PFSK-1 (cell line): Measurements from ENCODE around the gene TMC5.
A peak's percentile ranks its signal among the peaks of the same experiment; 100 is the strongest.

Experiments
- FOXP2 ChIP-seq: optimal IDR thresholded peaks from 2 replicates; pipeline ENCODE3; 2011; ENCODE audit warnings: borderline replicate concordance, control low read depth, inconsistent platforms; ENCODE audit not compliant: insufficient read depth; ENCODE audit errors: extremely low read length, extremely low read depth
- POLR2AphosphoS5 ChIP-seq: IDR thresholded peaks from 2 replicates; pipeline ENCODE4 v1.6.1; 2012; ENCODE audit warnings: low read depth, mild to moderate bottlenecking, control low read depth, low read length, moderate library complexity
- REST ChIP-seq, 2 experiments: IDR thresholded peaks; 2 replicates each; pipeline versions ENCODE4 v1.6.1 to v1.8.0; 2011 to 2012; ENCODE audit warnings: low read depth in 2 of 2, low read length in 2 of 2, control low read depth in 1 of 2, inconsistent platforms in 1 of 2, mild to moderate bottlenecking in 1 of 2, moderate library complexity in 1 of 2; ENCODE audit not compliant: insufficient read depth in 1 of 2
- SIN3A ChIP-seq: IDR thresholded peaks from 2 replicates; pipeline ENCODE4 v1.6.1; 2012; ENCODE audit warnings: mild to moderate bottlenecking, low read length, moderate library complexity, borderline replicate concordance; ENCODE audit not compliant: insufficient read depth
- TAF1 ChIP-seq: IDR thresholded peaks from 2 replicates; pipeline ENCODE4 v1.6.1; 2012; ENCODE audit warnings: low read length, control low read depth, borderline replicate concordance; ENCODE audit not compliant: insufficient read depth

Gene TMC5

GRCh38 chr16:19523184-19523558 lies 105.5 kb downstream of the TMC5 start:
- TF ChIP-seq TAF1 (no peak), SIN3A (no peak), REST (IDR thresholded peaks at IDR 0.05; ENCODE audit: insufficient read depth in 1 of 2, low read depth in 2 of 2, low read length in 2 of 2) (no peak), POLR2AphosphoS5 (no peak), FOXP2 (no peak)

GRCh38 chr16:19523559-19524355 lies 106.1 kb downstream of the TMC5 start, which contains the start of gene CCP110:
Gene CCP110 (plus strand): TSS chr16:19523942. CDS start chr16:19527882, 3,940 bp downstream.
- no peak for TF ChIP-seq TAF1
- TF ChIP-seq FOXP2, result peak; percentile 61
- TF ChIP-seq SIN3A, result 0 out of 2 replicates have a peak, but pooled peaks have one; percentile 67
- TF ChIP-seq POLR2AphosphoS5, result peak; percentile 33; the same call in 1 of the 2 replicates
- TF ChIP-seq REST (IDR thresholded peaks at IDR 0.05; ENCODE audit: insufficient read depth in 1 of 2, low read depth in 2 of 2, low read length in 2 of 2), result no peak

- TF ChIP-seq POLR2AphosphoS5, result no peak
- TF ChIP-seq SIN3A, result no peak
- TF ChIP-seq FOXP2, result no peak
- no peak for TF ChIP-seq REST (IDR thresholded peaks at IDR 0.05; ENCODE audit: insufficient read depth in 1 of 2, low read depth in 2 of 2, low read length in 2 of 2)
- TF ChIP-seq TAF1, result no peak
Measured at GRCh38 chr16:19524356-19524615, 106.6 kb downstream of the TMC5 start.

- TF ChIP-seq FOXP2 (no peak), TAF1 (no peak), SIN3A (no peak)
Measured at GRCh38 chr16:19524616-19525384, 107.1 kb downstream of the TMC5 start.

- TF ChIP-seq FOXP2 (no peak), TAF1 (no peak), REST (IDR thresholded peaks at IDR 0.05; ENCODE audit: insufficient read depth in 1 of 2, low read depth in 2 of 2, low read length in 2 of 2) (no peak), POLR2AphosphoS5 (no peak), SIN3A (no peak)
Measured at GRCh38 chr16:19525385-19525723, 107.7 kb downstream of the TMC5 start.
